Esophagus squamous epithelium (tissue), 4 donors: Measurements from ENCODE around the gene ESM1.
"Not testable (repeated sequence)": the region's sequence is repeated elsewhere in the genome, so short reads cannot be mapped to it uniquely, and the experiment has no call there.

Source experiments
- POLR2A ChIP-seq, 4 donors: fragments of 450-650 bp; IDR thresholded peaks; one replicate each; pipeline ENCODE4 v1.6.1; 2017; ENCODE audit warnings: antibody characterized with exemption in 4 of 4, mild to moderate bottlenecking in 4 of 4, moderate library complexity in 3 of 4
- TF ChIP-seq, protein P1 (sequence below), 6 experiments: fragments of 450-650 bp in 4 of 6; fragments of 200-600 bp in 2 of 6; sonication (generic) in 2 of 6; IDR thresholded peaks; one replicate each; pipeline ENCODE4 v1.5.1; 2016 to 2019; ENCODE audit warnings: antibody characterized with exemption in 6 of 6, mild to moderate bottlenecking in 4 of 6, moderate library complexity in 4 of 6

DNA sequence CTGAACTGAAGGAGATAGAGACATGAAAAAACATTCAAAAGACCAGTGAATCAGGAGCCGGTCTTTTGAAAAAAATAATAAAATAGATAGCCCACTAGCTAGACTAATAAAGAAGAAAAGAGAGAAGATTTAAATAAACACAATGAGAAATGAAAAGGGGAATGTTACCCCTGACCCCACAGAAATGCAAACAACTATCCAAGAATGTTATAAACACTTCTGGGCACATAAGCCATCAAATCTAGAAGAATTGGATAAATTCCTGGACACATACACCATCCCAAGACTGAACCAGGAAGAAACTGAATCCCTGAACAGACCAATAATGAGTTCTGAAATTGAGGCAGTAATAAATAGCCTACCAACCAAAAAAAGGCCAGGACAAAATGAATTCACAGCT is 24.8 kb upstream of the ESM1 start:
- TF ChIP-seq, protein P1, sequence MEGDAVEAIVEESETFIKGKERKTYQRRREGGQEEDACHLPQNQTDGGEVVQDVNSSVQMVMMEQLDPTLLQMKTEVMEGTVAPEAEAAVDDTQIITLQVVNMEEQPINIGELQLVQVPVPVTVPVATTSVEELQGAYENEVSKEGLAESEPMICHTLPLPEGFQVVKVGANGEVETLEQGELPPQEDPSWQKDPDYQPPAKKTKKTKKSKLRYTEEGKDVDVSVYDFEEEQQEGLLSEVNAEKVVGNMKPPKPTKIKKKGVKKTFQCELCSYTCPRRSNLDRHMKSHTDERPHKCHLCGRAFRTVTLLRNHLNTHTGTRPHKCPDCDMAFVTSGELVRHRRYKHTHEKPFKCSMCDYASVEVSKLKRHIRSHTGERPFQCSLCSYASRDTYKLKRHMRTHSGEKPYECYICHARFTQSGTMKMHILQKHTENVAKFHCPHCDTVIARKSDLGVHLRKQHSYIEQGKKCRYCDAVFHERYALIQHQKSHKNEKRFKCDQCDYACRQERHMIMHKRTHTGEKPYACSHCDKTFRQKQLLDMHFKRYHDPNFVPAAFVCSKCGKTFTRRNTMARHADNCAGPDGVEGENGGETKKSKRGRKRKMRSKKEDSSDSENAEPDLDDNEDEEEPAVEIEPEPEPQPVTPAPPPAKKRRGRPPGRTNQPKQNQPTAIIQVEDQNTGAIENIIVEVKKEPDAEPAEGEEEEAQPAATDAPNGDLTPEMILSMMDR (IDR thresholded peaks at IDR 0.05), result not testable (repeated sequence)
- TF ChIP-seq POLR2A (IDR thresholded peaks at IDR 0.05), result not testable (repeated sequence)
